H9 (cell line): ENCODE measurements around the gene OGA. TPM values are rescaled to one million over a fixed set of nuclear protein-coding genes. Genes with fewer than 3 reads are reported as not detected.

Experiments used
- DNase-seq: peaks from one replicate; pipeline ENCODE4 v3.0.0-alpha.2; 2017
- H2AFZ ChIP-seq: one replicate; pipeline ENCODE4 v1.6.1; 2013; ENCODE audit warnings: mild to moderate bottlenecking, low read length, control low read depth, moderate library complexity
- H2AK5ac ChIP-seq: 2 replicates; pipeline ENCODE4 v1.6.1; 2013; ENCODE audit warnings: low read length, control low read depth, mixed read lengths; ENCODE audit not compliant: insufficient read length
- H2BK120ac ChIP-seq: one replicate; pipeline ENCODE4 v1.6.1; 2013; ENCODE audit warnings: low read depth, mild to moderate bottlenecking, low read length, control low read depth, inconsistent platforms; ENCODE audit not compliant: poor library complexity, severe bottlenecking
- H2BK12ac ChIP-seq: 2 replicates; pipeline ENCODE4 v1.6.1; 2013; ENCODE audit warnings: low read length, control low read depth, mixed read lengths, low read depth; ENCODE audit not compliant: insufficient read length
- H2BK15ac ChIP-seq: 2 replicates; pipeline ENCODE4 v1.6.1; 2013; ENCODE audit warnings: low read depth, low read length, control low read depth
- H2BK20ac ChIP-seq: one replicate; pipeline ENCODE4 v1.6.1; 2013; ENCODE audit warnings: low read depth, mild to moderate bottlenecking, low read length, control low read depth, inconsistent platforms; ENCODE audit not compliant: poor library complexity, severe bottlenecking
- H2BK5ac ChIP-seq: 2 replicates; pipeline ENCODE4 v1.6.1; 2013; ENCODE audit warnings: low read length, control low read depth, mixed read lengths; ENCODE audit not compliant: insufficient read length
- H3K14ac ChIP-seq: 2 replicates; pipeline ENCODE4 v1.6.1; 2013; ENCODE audit warnings: low read length, control low read depth; ENCODE audit not compliant: insufficient read depth
- H3K18ac ChIP-seq: 2 replicates; pipeline ENCODE4 v1.6.1; 2013; ENCODE audit warnings: low read depth, mild to moderate bottlenecking, mixed read lengths, low read length, control low read depth; ENCODE audit not compliant: insufficient read length
- H3K23ac ChIP-seq: 2 replicates; pipeline ENCODE4 v1.6.1; 2013; ENCODE audit warnings: low read length, control low read depth, mixed read lengths, low read depth; ENCODE audit not compliant: insufficient read length
- H3K23me2 ChIP-seq: 2 replicates; pipeline ENCODE4 v1.6.1; 2013; ENCODE audit warnings: low read depth, mild to moderate bottlenecking, mixed read lengths, low read length, control low read depth; ENCODE audit not compliant: insufficient read length, poor library complexity, severe bottlenecking
- H3K27ac ChIP-seq: 2 replicates; pipeline ENCODE4 v1.5.1; 2013; ENCODE audit warnings: low read length, control low read depth, mixed read lengths, low read depth; ENCODE audit not compliant: insufficient read length
- H3K27me3 ChIP-seq: 2 replicates; pipeline ENCODE4 v1.6.1; 2013; ENCODE audit warnings: low read length, control low read depth, inconsistent platforms; ENCODE audit not compliant: insufficient read depth
- H3K4ac ChIP-seq: 2 replicates; pipeline ENCODE4 v1.6.1; 2013; ENCODE audit warnings: low read depth, mild to moderate bottlenecking, control low read depth, inconsistent platforms, low read length, moderate library complexity
- H3K4me1 ChIP-seq: 2 replicates; pipeline ENCODE4 v1.6.1; 2013; ENCODE audit warnings: low read length, control low read depth, inconsistent platforms; ENCODE audit not compliant: insufficient read depth
- H3K4me2 ChIP-seq: 2 replicates; pipeline ENCODE4 v1.6.1; 2013; ENCODE audit warnings: low read length, control low read depth, mixed read lengths; ENCODE audit not compliant: insufficient read length, insufficient read depth
- H3K56ac ChIP-seq: 2 replicates; pipeline ENCODE4 v1.6.1; 2013; ENCODE audit warnings: low read depth, mild to moderate bottlenecking, mixed read lengths, low read length, control low read depth; ENCODE audit not compliant: insufficient read length
- H3K79me1 ChIP-seq: 2 replicates; pipeline ENCODE4 v1.6.1; 2013; ENCODE audit warnings: low read depth, mild to moderate bottlenecking, moderate library complexity, low read length, control low read depth, inconsistent platforms; ENCODE audit not compliant: insufficient read depth, poor library complexity, severe bottlenecking
- H3K79me2 ChIP-seq: 2 replicates; pipeline ENCODE4 v1.6.1; 2013; ENCODE audit warnings: low read length, control low read depth, inconsistent platforms; ENCODE audit not compliant: insufficient read depth
- H3K9ac ChIP-seq: 2 replicates; pipeline ENCODE4 v1.6.1; 2013; ENCODE audit warnings: low read length, control low read depth, mixed read lengths; ENCODE audit not compliant: insufficient read length; ENCODE audit errors: extremely low read depth
- H3K9me3 ChIP-seq: one replicate; pipeline ENCODE4 v1.6.1; 2013; ENCODE audit warnings: low read depth, low read length, inconsistent platforms; ENCODE audit not compliant: control insufficient read depth
- H3T11ph ChIP-seq: one replicate; pipeline ENCODE4 v1.6.1; 2013; ENCODE audit warnings: mild to moderate bottlenecking, low read length, control low read depth, inconsistent platforms
- H4K20me1 ChIP-seq: one replicate; pipeline ENCODE4 v1.6.1; 2013; ENCODE audit not compliant: control insufficient read depth, insufficient read length, insufficient read depth
- H4K5ac ChIP-seq: 2 replicates; pipeline ENCODE4 v1.6.1; 2013; ENCODE audit warnings: low read depth, mild to moderate bottlenecking, mixed read lengths, low read length, control low read depth; ENCODE audit not compliant: insufficient read length
- H4K8ac ChIP-seq: replicated peaks from 2 replicates; pipeline ENCODE4 v1.6.1; 2013; ENCODE audit warnings: low read length, control low read depth, mixed read lengths, low read depth; ENCODE audit not compliant: insufficient read length
- H4K91ac ChIP-seq: 2 replicates; pipeline ENCODE4 v1.6.1; 2013; ENCODE audit warnings: low read depth, mild to moderate bottlenecking, moderate library complexity, mixed read lengths, low read length, control low read depth; ENCODE audit not compliant: insufficient read length
- H3K27ac Mint-ChIP-seq, 3 experiments: 2 replicates in 2 of 3; 3 replicates in 1 of 3; pipeline ENCODE4 v1.8.0; 2020 to 2021; ENCODE audit warnings: mixed read lengths in 3 of 3, mild to moderate bottlenecking in 1 of 3, moderate library complexity in 1 of 3
- H3K27me3 Mint-ChIP-seq: 2 replicates; pipeline ENCODE4 v1.8.0; 2021; ENCODE audit warnings: low read depth, mild to moderate bottlenecking, moderate library complexity, mixed read lengths
- H3K36me3 Mint-ChIP-seq, 3 experiments: 2 replicates in 2 of 3; 3 replicates in 1 of 3; pipeline ENCODE4 v1.8.0; 2020 to 2021; ENCODE audit warnings: low read depth in 3 of 3, mixed read lengths in 3 of 3; ENCODE audit not compliant: insufficient read depth in 1 of 3
- H3K4me1 Mint-ChIP-seq, 2 experiments: 2 replicates each; pipeline ENCODE4 v1.8.0; 2020; ENCODE audit warnings: mixed read lengths in 2 of 2
- H3K4me3 Mint-ChIP-seq, 2 experiments: 2 replicates in 1 of 2; 3 replicates in 1 of 2; pipeline ENCODE4 v1.8.0; 2020 to 2021; ENCODE audit warnings: mild to moderate bottlenecking in 2 of 2, mixed read lengths in 2 of 2, moderate library complexity in 1 of 2
- H3K9me3 Mint-ChIP-seq, 2 experiments: 2 replicates in 1 of 2; 3 replicates in 1 of 2; pipeline ENCODE4 v1.8.0; 2020; ENCODE audit warnings: mild to moderate bottlenecking in 2 of 2, mixed read lengths in 2 of 2, moderate library complexity in 1 of 2
- CTCF ChIP-seq: fragments of 200-600 bp; sonication (generic); conservative IDR thresholded peaks from 3 replicates; pipeline ENCODE4 v1.8.0; 2021; ENCODE audit warnings: antibody characterized with exemption, mild to moderate bottlenecking
- WGBS: extraction: QIAGEN DNeasy Blood & Tissue Kit; methylation state at CpG from one replicate; pipeline ENCODE4 v1.1.7; 2013; ENCODE audit warnings: missing lambda C conversion rate, low lambda C conversion rate, mixed read lengths; ENCODE audit not compliant: insufficient read length; ENCODE audit errors: extremely low coverage; 5-methylcytosine and 5-hydroxymethylcytosine counted together
- total RNA-seq: library from RNA; stranded (reverse); gene quantifications from 2 replicates; pipeline ENCODE4 v1.2.1, GENCODE V29; 2021

OGA gene
- total RNA-seq, 1 experiment from 2014 or later: 125 TPM

GRCh38 chr10:101772017-101772894 is 46.0 kb downstream of the OGA start:
- Histone ChIP-seq H2BK120ac (no peak overlapping the region), H3K4me2 (no peak overlapping the region), H2AFZ (no peak overlapping the region), H3K27me3 (peaks cover 40% of the 10 kb centered on the region), H3K4me1 (peaks cover 7% of the 10 kb centered on the region; the same call in 1 of the 2 replicates), H3K18ac (no peak overlapping the region), H4K8ac (no peak overlapping the region), H3K9ac (no peak overlapping the region), H3K4ac (no peak overlapping the region), H2AK5ac (no peak overlapping the region), H3K27ac (no peak overlapping the region), H2BK5ac (no peak overlapping the region), H3K56ac (no peak overlapping the region), H3K79me2 (no peaks in the 10 kb centered on the region), H2BK12ac (no peak overlapping the region), H3K23me2 (peaks cover 19% of the 10 kb centered on the region), H4K20me1 (no peaks in the 10 kb centered on the region), H3K14ac (no peak overlapping the region), H3K79me1 (no peaks in the 10 kb centered on the region), H4K5ac (no peak overlapping the region), H3K9me3 (no peaks in the 10 kb centered on the region), H2BK20ac (no peak overlapping the region), H4K91ac (no peak overlapping the region), H3T11ph (no peak overlapping the region), H3K23ac (no peak overlapping the region), H2BK15ac (no peak overlapping the region)
- TF ChIP-seq CTCF: no peak
- Mint-ChIP-seq H3K27ac (peak overlapping the region in 1 of 3 experiments; percentile 75; a peak in 1 of 7 replicates), H3K36me3 (peaks cover 0 to 5% (median 0%) of the 10 kb centered on the region in 3 experiments; a peak in 3 of 7 replicates), H3K4me1 (peaks cover 38 to 52% of the 10 kb centered on the region in 2 experiments), H3K9me3 (no peaks in the 10 kb centered on the region; a peak in 1 of 5 replicates), H3K27me3 (peaks cover 56% of the 10 kb centered on the region), H3K4me3 (no peak overlapping the region; a peak in 1 of 5 replicates)
- no CpG with 5 or more reads among the region's 6 CpGs for WGBS
- no peak for DNase-seq
